ENCODE data around the gene PRKD1. TPM values are rescaled to one million over a fixed set of nuclear protein-coding genes. Genes with fewer than 3 reads are reported as not detected.

PRKD1 gene
- total and polyA plus RNA-seq, 10 of the 15 experiments (the other 5 are each of a cell fraction or from before 2014, with no cell fraction given), result 0.02 to 0.56 TPM; not detected in 8

DNA sequence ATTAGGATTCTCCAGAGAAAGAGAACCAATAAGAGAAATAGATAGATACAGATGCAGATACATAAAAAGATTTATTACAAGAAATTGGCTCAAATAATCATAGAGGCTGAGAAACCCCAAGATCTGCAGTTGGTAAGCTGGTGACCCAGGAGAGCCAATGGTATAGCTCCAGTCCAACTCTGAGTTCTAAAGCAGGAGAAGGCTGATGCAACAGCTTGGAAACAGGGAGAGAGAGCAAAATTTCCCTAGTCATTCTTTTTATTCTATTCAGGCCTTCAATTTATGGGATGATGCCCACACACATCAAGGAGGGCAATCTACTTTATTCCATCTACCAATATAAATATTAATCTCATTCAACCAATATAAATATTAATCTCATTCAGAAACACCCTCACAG, 218.2 kb downstream of the PRKD1 start (continued):
- TF ChIP-seq, protein P1, sequence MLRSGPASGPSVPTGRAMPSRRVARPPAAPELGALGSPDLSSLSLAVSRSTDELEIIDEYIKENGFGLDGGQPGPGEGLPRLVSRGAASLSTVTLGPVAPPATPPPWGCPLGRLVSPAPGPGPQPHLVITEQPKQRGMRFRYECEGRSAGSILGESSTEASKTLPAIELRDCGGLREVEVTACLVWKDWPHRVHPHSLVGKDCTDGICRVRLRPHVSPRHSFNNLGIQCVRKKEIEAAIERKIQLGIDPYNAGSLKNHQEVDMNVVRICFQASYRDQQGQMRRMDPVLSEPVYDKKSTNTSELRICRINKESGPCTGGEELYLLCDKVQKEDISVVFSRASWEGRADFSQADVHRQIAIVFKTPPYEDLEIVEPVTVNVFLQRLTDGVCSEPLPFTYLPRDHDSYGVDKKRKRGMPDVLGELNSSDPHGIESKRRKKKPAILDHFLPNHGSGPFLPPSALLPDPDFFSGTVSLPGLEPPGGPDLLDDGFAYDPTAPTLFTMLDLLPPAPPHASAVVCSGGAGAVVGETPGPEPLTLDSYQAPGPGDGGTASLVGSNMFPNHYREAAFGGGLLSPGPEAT (IDR thresholded peaks at IDR 0.05; ENCODE audit: low read depth), result no peak
- TF ChIP-seq NRF1 (conservative IDR thresholded peaks at IDR 0.05; ENCODE audit: low read depth, low read length), result no peak
- no peak for TF ChIP-seq ZNF274 (IDR thresholded peaks at IDR 0.05; ENCODE audit: insufficient read depth, insufficient read length)
- TF ChIP-seq, protein P2, sequence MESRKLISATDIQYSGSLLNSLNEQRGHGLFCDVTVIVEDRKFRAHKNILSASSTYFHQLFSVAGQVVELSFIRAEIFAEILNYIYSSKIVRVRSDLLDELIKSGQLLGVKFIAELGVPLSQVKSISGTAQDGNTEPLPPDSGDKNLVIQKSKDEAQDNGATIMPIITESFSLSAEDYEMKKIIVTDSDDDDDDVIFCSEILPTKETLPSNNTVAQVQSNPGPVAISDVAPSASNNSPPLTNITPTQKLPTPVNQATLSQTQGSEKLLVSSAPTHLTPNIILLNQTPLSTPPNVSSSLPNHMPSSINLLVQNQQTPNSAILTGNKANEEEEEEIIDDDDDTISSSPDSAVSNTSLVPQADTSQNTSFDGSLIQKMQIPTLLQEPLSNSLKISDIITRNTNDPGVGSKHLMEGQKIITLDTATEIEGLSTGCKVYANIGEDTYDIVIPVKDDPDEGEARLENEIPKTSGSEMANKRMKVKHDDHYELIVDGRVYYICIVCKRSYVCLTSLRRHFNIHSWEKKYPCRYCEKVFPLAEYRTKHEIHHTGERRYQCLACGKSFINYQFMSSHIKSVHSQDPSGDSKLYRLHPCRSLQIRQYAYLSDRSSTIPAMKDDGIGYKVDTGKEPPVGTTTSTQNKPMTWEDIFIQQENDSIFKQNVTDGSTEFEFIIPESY (IDR thresholded peaks at IDR 0.05), result no peak

DNA sequence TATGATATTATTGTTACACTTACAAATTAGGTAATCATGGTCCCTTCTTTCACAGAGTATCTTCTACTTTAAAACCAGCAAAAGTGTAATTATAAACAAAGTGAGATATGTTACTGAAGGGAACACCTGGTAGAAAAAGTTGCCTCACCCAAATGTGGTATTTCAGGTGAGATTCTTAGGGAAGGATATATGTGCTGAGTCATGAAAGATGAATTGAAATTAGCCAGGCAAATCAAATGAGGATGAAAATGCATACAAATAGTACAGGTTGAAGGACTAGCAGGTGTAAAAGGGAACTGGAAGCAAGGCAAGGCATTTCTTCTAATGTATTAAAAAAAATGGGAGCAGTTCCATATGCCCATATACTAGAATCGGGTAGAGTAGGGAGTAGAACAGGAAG, 220.9 kb downstream of the PRKD1 start:
- H3K79me2 ChIP-seq (ENCODE audit: control insufficient read depth, insufficient read depth, low read length), result no peaks in the 10 kb centered on the region
- no peak overlapping the region for H2AFZ ChIP-seq (ENCODE audit: control insufficient read depth, low read depth, low read length)
- SMC1A ChIA-PET (ENCODE audit: uncharacterized antibody, unreplicated experiment), result no interaction called here
- H3K4me2 ChIP-seq (ENCODE audit: control insufficient read depth, insufficient read depth), result no peak overlapping the region
- H3K27me3 ChIP-seq (replicated peaks in 1 of 2; ENCODE audit: control insufficient read depth in 2 of 2, insufficient read depth in 2 of 2, low read length in 1 of 2), result no peaks in the 10 kb centered on the region
- CTCF ChIA-PET, result no interaction called here
- DNase-seq (ENCODE audit: low read depth, low spot score), result no peak
- in situ Hi-C loops (cut with MboI), result no loop called here
- no peak overlapping the region for H3K4me3 ChIP-seq
- no peak for TF ChIP-seq YBX1 (IDR thresholded peaks at IDR 0.05)
- no peak for TF ChIP-seq NR2C2 (IDR thresholded peaks at IDR 0.05; ENCODE audit: borderline replicate concordance, control insufficient read depth, insufficient read length, low read depth)
- no peak for TF ChIP-seq CBX3 (IDR thresholded peaks at IDR 0.05; ENCODE audit: borderline replicate concordance, low read depth)
- TF ChIP-seq SREBF1 (IDR thresholded peaks at IDR 0.05; ENCODE audit: low read length), result no peak
- TF ChIP-seq NFXL1 (IDR thresholded peaks at IDR 0.05; ENCODE audit: borderline replicate concordance), result no peak
- TF ChIP-seq, protein P3, sequence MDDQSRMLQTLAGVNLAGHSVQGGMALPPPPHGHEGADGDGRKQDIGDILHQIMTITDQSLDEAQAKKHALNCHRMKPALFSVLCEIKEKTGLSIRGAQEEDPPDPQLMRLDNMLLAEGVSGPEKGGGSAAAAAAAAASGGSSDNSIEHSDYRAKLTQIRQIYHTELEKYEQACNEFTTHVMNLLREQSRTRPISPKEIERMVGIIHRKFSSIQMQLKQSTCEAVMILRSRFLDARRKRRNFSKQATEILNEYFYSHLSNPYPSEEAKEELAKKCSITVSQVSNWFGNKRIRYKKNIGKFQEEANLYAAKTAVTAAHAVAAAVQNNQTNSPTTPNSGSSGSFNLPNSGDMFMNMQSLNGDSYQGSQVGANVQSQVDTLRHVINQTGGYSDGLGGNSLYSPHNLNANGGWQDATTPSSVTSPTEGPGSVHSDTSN (IDR thresholded peaks at IDR 0.05; ENCODE audit: insufficient replicate concordance, low read depth, low read length), result no peak
- no peak for TF ChIP-seq NFYA (IDR thresholded peaks at IDR 0.05; ENCODE audit: borderline replicate concordance, low read depth, low read length)
- no peak for TF ChIP-seq POU2F2 (IDR thresholded peaks at IDR 0.05; ENCODE audit: borderline replicate concordance, low read depth, low read length)
- no peak for TF ChIP-seq RUNX3 (IDR thresholded peaks at IDR 0.05; ENCODE audit: low read length)
- WGBS (ENCODE audit: insufficient coverage, insufficient replicate concordance, low lambda C conversion rate, missing lambda C conversion rate), result 30% methylated on average over 1 of the region's 1 CpG
- RAD21 ChIA-PET (ENCODE audit: unreplicated experiment), result no interaction called here
- no peaks in the 10 kb centered on the region for H3K4me1 ChIP-seq (ENCODE audit: control insufficient read depth, insufficient read depth, low read length)
- ATAC-seq, result no peak
- POLR2A ChIA-PET, result no interaction called here
- intact Hi-C loops (cut with micrococcal nuclease; ENCODE audit: unreplicated experiment), result no loop called here
- H4K20me1 ChIP-seq (ENCODE audit: control insufficient read depth, insufficient read depth), result no peaks in the 10 kb centered on the region
- H3K27ac ChIP-seq (ENCODE audit: control insufficient read depth, insufficient read depth), result no peak overlapping the region
- no peak for FAIRE-seq
- no peaks in the 10 kb centered on the region for H3K36me3 ChIP-seq (ENCODE audit: control insufficient read depth in 2 of 2, insufficient read depth in 2 of 2, low read length in 1 of 2)
- H3K9ac ChIP-seq (ENCODE audit: control insufficient read depth, insufficient read depth, low read length), result no peak overlapping the region
- H3K9me3 ChIP-seq (replicated peaks; ENCODE audit: control insufficient read depth, insufficient read depth, low read length), result no peaks in the 10 kb centered on the region
- no TSS peak for BruUV-seq (replicated peaks)
